Pulmonary artery endothelial cell (primary cell): ENCODE results near the gene CYP24A1. TPM values are rescaled to one million over a fixed set of nuclear protein-coding genes. Genes with fewer than 3 reads are reported as not detected.
"Not testable (repeated sequence)": the region's sequence is repeated elsewhere in the genome, so short reads cannot be mapped to it uniquely, and the experiment has no call there.

Experiments used
- DNase-seq: peaks from one replicate; pipeline ENCODE4 v3.0.0-alpha.2; 2011; ENCODE audit warnings: low read depth, low spot score
- total RNA-seq: library from RNA; depleted of rRNA; stranded (reverse); fragments of >200 nt; gene quantifications from 2 replicates; pipeline ENCODE4 v1.2.3, GENCODE V29; 2014

The CYP24A1 gene
- total RNA-seq, 1 donor from 2014 or later, result not detected

DNA sequence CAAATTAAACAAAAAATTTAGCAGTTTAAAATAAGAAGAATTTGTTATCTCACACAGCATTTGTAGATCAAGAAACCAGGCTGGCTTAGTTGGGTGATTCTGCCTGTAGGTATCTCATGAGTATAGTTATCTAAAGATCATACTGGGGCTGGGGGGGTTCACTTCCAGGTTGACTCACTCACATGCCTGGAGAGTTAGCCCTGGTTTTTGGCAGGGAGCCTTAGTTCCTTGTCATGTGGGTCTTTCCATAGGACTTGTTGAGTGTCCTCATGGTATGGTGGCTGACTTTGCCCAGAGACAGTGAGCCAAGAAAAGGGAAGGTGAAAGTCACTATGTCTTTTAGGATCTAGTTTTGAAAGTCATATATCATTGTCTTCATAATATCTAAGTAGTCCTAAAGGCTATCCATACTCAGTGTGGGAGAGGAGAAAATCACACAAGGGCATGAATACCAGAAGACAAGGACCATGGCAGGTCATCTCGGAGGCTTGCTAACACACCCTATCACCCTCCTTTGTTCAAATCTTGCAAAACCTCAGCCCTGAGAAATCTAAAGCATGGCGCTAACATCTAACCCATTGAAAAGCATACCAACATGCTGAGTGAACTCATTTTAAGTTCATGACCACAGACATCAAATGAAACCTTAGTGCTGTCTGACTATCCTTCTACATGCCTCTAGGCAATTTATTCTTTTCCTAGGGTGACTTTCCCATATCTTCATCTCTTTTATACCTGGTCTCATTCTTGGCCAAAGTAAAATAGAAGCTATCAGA is 39.2 kb downstream of the CYP24A1 start:
- DNase-seq, result no peak

GRCh38 chr20:54133434-54134427 is 40.1 kb downstream of the CYP24A1 start:
- no peak for DNase-seq

DNA sequence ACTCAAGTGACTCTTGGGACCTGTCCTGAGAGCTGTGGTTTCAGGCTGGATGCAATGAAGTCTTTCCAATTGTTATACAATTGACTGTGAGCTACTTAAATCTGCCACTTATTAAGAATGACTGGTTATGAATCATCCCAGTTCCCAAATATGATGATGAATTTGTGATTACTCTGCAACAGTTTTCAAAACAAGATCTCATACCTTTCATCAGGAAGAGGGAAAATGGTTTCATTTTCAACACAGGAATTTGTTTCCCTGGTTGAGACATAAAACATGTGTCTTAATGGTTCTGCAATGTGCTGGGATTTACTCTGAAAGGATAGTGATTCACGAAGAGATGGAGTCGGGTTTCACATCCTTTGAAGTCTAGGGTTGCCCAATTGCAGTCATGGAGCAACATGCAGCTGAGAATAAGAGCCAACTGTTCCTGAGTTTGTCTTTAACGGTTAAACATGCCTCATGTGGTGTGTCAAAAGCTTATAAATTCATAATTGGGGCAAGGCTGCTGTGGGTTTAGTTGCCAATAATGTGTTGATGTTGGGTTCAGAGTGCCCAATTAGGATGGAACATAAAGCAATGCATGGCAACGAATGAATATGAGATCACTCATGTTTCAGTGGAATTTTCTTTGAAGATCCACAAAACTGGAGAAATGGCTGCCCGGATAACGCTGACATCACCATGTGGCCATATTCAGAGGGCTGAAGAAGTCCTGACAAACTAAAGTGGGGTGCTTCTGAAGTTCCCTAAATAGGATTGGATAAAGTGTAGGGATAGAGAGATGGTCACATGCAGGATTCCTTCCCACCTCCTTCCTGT is 41.0 kb downstream of the CYP24A1 start:
- DNase-seq, result no peak

DNA sequence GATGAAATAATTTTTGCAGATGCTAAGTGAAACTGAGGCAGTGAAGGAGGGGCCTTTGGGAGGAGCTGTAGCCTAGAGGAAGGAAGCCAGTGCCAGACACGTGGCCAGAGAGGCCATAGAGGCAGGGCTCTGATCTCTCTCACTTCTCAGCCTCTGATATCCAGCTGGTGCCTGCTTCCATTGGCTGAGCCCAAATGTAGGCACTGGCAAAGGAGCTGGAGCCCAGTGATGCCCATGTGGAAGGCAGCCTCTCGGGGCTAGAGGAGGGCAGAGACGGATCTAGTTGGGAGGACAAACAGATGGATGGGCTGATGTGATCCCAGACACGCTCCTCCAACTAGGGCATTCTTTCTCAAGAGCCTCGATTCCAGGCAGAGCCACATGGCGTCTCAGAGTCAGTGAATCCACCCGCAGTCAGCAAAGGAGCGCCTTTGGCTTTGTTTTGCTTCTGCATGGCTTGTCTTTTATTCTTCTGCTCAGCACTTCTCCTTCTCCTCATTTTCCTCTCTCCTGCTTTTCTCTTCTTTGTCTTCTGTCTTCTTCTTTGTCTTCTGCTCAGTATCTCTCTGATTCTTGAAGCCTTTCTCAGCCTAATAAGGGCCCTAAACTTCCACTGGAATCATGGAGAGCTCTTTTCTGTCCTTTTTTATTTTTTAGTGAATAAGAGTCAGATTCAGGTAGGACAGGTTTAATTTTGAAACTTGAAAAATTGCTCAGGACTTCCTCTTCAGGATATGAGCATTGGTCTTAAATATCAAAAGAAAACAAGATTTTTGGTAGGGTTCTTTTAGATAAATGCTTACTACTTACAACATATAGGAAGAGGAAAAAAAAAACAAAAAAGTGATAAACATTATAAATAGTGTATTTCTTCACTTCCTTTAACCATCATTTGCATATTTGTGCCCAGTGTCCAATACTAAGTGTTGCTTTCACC is 41.8 kb downstream of the CYP24A1 start:
- no peak for DNase-seq

DNA sequence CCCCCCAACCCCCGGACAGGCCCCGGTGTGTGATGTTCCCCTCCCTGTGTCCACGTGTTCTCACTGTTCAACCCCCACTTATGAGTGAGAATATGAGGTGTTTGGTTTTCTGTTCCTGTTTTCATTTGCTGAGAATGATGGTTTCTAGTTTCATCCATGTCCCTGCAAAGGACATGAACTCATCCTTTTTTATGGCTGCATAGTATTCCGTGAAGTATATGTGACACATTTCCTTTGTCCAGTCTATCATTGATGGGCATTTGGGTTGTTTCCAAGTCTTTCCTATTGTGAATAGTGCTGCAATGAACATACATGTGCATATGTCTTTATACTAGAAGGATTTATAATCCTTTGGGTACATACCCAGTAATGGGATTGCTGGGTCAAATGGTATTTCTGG is 42.7 kb downstream of the CYP24A1 start:
- not testable (repeated sequence) for DNase-seq

GRCh38 chr20:54129350-54129749 is 44.4 kb downstream of the CYP24A1 start:
- no peak for DNase-seq

- DNase-seq, result no peak
Measured at GRCh38 chr20:54127855-54128574, 45.8 kb downstream of the CYP24A1 start.

GRCh38 chr20:54126806-54127655 is 46.8 kb downstream of the CYP24A1 start:
- DNase-seq, result no peak

GRCh38 chr20:54126328-54126727 is 47.5 kb downstream of the CYP24A1 start:
- DNase-seq, result not testable (repeated sequence)

- no peak for DNase-seq
Measured at GRCh38 chr20:54123587-54124180, 50.1 kb downstream of the CYP24A1 start.

DNA sequence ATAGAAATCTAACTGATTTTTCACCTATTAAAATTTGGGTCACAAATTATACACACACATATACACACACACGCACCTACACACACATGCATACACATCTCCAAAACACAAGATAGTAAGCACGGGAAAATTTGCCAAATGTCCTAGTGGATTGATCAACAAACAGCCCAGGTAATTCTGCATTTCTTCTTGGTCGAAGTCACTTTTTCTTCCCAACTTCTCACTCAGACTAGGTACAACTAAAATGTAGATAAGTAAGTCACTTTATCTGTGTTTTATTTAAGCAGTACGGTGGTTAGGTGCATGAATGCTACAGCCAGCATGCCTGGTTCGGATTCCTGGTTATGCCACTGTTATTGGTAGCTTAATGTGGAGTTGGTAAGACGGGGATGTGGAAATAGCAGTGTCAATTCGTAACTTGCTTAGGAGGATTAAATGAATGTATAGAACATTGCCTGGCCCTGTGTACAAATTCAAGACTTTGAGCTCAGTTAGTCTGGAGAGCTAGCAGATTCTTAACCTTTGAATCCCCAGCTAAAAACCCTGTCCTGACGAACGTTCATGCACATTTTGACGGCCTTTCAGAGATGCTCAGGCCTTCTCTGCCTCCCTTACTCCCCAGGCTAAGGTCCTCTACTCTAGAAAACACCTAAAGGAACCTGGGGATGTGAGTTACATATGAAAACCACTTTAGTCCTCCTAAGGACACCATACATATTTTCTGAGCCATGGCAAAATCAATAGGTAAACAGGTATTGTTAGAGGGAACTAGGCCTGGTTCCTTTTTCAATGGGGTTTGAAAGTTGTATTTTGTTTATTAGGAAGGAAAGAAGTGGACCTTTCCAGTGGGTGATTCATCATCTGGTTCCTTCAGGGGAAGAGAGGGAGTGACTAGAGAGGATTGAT is 50.9 kb downstream of the CYP24A1 start:
- no peak for DNase-seq

DNA sequence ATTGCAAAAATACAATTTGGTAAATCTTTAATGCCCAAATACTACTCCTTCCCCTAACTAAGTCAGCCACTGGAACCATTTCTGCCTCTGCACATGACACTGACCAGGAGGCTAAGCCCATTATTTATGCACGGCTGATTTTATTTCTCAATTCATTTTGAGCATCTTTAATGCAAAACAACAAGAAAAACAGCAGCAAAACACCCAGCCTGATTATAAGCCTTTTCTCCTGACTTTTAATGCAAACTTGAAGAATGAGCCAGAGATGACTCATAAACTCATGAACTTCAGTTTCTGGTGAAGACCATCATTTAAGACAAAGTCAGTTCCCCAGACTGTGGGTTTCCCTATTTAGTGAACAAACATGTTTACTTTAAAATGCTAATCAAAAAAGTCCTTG is 51.6 kb downstream of the CYP24A1 start:
- no peak for DNase-seq

DNA sequence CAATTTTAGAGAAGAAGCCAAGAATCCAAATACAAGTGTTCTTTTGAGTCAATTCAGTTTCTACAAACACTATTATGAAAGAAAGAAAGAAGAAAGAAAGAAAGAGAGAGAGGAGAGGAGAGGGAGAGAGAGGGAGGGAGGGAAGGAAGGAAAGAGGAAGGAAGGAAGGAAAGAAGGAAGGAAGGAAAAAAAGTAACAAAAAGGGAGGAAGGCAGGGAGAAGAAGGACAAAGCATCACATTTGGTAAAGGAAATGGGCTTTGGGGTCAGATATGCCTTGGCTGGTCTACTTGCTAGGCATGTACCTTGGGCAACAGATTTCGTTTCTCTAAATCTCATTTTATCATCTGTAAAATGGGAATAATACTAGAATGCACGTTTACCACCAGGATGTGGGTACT is 54.0 kb downstream of the CYP24A1 start:
- DNase-seq, result no peak

GRCh38 chr20:54118220-54119001 is 55.4 kb downstream of the CYP24A1 start:
- no peak for DNase-seq

GRCh38 chr20:54116550-54117235 is 57.1 kb downstream of the CYP24A1 start:
- DNase-seq, result no peak
